Ovary (tissue), 3 donors: ENCODE measurements around the gene ACE.

Experiments used
- EP300 ChIP-seq: sonication (generic); formaldehyde crosslinking; IDR thresholded peaks from one replicate; pipeline ENCODE4 v1.6.1; 2017; ENCODE audit warnings: antibody characterized with exemption
- TF ChIP-seq, protein P1 (sequence below), 3 donors: fragments of 450-650 bp in 2 of 3; fragments of 200-600 bp in 1 of 3; IDR thresholded peaks; one replicate each; pipeline versions ENCODE4 v1.5.1 to v1.8.0; 2016 to 2022; ENCODE audit warnings: antibody characterized with exemption in 3 of 3, mild to moderate bottlenecking in 1 of 3
- donor health status: DM: no; HTN: no; CAD: no.

DNA sequence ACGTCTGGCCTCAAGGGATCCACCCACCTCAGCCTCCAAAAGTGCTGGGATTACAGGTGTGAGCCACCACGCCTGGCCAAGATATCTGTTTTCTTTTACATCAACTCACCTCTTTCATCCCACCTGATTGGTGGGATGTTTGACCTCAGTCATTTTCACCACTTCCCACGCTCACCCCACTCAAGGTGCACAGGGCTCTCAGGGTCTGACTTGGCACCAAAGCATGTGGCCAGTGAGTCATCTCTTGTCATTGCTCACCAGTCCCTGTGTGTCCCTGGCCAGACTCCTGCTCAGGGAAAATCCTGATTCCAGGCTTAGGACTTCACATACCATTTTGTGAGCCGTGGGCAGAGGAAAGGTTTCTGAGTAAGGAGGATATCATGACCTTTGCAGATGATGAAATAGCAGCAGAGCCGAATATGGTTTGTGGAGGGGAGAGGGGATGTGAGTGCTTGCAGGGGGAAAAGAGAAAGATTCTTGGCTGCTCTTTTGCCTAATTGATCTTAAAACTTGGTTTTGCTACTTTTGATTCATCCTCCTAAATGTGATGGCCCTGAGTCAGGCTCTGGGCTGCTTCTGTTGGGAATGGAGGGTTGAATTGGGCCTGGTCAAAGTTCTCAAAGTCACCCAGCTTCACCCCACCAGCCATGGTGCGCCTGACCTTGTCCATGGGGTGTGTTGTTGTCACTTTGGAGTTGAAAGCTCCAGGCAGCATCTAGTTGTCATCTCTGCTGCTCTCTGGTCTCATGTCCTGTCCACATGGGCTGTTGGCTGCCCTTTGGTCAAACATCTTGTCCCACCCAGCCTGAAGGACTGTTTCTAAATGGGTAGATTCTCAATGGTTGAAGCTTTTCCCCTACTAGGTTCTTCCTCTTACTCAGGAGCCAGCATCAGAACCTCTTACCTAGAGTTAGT is 40.3 kb downstream of the ACE start:
- TF ChIP-seq, protein P1, sequence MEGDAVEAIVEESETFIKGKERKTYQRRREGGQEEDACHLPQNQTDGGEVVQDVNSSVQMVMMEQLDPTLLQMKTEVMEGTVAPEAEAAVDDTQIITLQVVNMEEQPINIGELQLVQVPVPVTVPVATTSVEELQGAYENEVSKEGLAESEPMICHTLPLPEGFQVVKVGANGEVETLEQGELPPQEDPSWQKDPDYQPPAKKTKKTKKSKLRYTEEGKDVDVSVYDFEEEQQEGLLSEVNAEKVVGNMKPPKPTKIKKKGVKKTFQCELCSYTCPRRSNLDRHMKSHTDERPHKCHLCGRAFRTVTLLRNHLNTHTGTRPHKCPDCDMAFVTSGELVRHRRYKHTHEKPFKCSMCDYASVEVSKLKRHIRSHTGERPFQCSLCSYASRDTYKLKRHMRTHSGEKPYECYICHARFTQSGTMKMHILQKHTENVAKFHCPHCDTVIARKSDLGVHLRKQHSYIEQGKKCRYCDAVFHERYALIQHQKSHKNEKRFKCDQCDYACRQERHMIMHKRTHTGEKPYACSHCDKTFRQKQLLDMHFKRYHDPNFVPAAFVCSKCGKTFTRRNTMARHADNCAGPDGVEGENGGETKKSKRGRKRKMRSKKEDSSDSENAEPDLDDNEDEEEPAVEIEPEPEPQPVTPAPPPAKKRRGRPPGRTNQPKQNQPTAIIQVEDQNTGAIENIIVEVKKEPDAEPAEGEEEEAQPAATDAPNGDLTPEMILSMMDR (IDR thresholded peaks at IDR 0.05), result no peak
- TF ChIP-seq EP300, result no peak
